ENCODE data around the gene GDI1.

Gene GDI1

DNA sequence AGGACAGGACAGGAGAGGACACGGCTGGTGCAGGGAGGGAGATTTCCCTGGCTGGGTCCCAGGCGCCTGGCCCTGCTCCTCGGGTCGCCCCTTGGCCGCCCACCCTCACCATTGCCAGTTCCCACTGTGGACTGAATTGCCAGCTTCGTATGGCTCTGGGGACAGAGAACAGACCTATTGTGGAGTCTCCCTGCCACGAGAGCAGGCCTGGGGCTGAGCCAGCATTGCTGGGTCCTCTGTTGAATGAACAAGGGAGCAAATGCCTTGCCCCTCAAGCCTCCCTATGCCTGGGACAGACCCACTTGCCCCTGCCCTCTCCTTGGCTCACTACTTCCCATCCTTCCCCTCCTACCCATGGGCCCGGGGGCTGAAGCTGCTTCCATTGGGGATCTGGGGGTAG is 25.4 kb downstream of the GDI1 start:
- DNase-seq = no peak
- no peak for ATAC-seq

DNA sequence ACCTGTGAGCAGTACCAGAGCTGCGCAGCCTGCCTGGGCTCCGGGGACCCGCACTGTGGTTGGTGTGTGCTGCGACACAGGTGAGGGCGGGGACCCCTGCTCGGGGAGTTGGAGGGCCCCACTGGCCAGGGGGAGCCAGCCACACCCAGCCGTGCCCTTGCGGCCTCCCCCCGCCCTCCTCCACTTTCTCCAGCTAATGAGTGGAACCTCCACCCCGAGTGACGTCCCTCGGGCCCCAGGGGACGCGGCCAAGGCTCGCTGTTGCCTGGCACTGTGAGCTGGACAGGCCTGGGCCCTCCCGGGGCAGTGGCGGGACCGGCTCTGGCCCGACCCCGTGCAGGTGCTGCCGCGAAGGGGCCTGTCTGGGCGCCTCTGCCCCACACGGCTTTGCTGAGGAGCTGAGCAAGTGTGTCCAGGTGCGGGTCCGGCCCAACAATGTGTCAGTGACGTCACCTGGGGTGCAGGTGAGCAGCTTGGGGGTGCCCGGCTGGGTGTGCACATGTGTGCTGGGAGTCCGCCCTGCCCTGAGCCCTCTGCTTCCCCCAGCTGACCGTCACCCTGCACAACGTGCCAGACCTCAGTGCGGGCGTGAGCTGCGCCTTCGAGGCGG is 26.8 kb downstream of the GDI1 start:
- ATAC-seq = no peak

DNA sequence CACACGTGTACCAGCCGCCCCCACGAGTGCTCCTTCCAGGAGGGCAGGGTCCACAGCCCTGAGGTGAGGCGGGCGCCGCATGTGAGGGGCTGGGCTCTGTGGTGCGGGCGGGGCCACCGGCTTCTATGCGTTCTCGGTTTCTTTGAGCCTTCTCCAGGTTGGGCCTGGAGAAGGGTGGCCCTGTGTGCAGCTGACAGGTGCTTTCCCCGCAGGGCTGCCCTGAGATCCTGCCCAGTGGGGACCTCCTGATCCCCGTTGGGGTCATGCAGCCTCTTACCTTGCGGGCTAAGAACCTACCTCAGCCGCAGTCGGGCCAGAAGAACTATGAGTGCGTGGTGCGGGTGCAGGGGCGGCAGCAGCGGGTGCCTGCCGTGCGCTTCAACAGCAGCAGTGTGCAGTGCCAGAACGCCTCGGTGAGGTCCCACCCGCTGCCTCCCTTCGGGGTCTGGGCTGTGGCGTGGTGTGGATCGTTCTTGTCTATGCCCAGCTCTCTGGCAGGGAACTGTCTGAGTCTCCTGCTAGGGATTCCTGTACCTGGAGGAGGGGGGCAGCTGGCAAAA is 27.9 kb downstream of the GDI1 start:
- DNase-seq = no peak
- no peak for ATAC-seq

More for the DNA sequence above, 26.8 kb downstream of the GDI1 start:
- DNase-seq = no peak

- ATAC-seq = no peak
Measured at GRCh38 chrX:154465601-154466000, 28.6 kb downstream of the GDI1 start.

GRCh38 chrX:154466036-154466435 is 29.1 kb downstream of the GDI1 start:
- ATAC-seq = no peak
- no peak for DNase-seq

More at GRCh38 chrX:154465601-154466000, 28.6 kb downstream of the GDI1 start:
- no peak for DNase-seq

- no peak for DNase-seq
- no peak for ATAC-seq
Measured at GRCh38 chrX:154466907-154467306, 30.0 kb downstream of the GDI1 start.

- no peak for ATAC-seq
- DNase-seq = no peak
Measured at GRCh38 chrX:154467556-154467955, 30.6 kb downstream of the GDI1 start.

DNA sequence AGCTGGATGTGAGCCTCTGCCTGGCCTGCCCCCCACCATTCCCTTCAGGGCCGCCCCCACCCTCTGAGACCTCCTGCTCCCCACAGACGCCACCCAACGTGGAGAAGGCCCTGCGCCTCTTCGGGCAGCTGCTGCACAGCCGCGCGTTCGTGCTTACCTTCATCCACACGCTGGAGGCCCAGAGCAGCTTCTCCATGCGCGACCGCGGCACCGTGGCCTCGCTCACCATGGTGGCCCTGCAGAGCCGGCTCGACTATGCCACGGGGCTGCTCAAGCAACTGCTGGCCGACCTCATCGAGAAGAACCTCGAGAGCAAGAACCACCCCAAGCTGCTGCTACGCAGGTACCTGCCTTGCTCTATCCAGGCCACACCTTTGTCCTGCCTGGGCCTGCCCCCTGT is 31.3 kb downstream of the GDI1 start:
- ATAC-seq (no peak), DNase-seq (no peak)

- DNase-seq (no peak), ATAC-seq (no peak)
Measured at GRCh38 chrX:154469114-154469513, 32.2 kb downstream of the GDI1 start.

- DNase-seq = no peak
- ATAC-seq = no peak
Measured at GRCh38 chrX:154469880-154470279, 32.9 kb downstream of the GDI1 start.

DNA sequence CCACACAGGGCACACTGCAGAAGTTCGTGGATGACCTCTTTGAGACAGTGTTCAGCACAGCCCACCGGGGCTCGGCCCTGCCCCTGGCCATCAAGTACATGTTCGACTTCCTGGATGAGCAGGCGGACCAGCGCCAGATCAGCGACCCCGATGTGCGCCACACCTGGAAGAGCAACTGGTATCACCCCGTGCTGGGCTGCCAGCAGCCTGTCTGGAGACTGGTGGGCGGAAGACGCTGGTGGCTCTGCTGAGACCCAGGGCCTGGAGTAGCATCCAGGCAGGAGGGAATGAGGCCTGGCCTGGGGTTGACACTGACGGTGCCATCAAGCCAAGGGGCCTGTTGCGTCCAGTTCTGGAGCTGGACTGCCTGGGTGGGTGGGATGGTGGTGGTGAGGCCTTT is 33.5 kb downstream of the GDI1 start:
- DNase-seq (no peak), ATAC-seq (no peak)

GRCh38 chrX:154470914-154471568 is 34.1 kb downstream of the GDI1 start:
- ATAC-seq (no peak), DNase-seq (no peak)

DNA sequence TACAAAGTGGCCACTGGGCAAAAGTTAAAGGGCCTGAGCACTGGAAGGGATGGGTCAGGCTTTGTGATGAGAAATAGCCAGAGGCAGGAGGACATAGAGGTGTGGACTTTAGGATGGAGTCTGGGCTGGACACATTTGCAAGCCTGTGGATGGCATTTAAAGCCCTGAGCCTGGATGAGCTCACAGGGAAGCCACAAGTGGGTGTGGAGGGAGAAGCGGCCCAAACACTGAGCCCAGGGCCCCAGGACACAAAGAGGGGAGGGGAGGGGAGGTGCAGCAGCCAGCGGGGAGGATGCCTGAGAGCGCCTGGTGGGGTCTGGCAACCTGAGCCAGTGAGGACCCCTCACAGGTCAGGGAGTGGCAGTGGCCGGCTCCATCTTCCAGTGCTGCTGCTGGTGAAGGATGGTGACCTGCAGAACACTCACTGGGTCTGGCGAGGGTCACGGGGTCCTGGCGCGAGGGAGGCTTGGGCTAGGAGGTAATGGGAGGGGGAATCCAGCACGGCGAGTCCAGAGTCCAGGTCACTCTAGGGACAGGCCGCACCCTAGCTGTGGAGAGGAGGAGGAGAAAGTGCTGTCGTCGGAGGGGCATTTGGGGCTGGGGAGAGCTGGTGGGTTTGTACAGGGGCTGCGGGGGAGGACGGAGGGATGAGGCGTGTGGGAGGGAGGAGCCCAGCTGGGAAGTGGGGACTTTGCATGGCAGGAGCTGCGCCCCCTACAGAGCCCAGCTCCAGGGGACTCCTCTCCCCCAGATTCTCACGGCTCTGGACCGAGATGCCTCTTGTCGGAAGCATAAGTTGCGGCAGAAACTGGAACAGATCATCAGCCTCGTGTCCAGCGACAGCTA is 35.1 kb downstream of the GDI1 start:
- ATAC-seq (no peak), DNase-seq (no peak)

DNA sequence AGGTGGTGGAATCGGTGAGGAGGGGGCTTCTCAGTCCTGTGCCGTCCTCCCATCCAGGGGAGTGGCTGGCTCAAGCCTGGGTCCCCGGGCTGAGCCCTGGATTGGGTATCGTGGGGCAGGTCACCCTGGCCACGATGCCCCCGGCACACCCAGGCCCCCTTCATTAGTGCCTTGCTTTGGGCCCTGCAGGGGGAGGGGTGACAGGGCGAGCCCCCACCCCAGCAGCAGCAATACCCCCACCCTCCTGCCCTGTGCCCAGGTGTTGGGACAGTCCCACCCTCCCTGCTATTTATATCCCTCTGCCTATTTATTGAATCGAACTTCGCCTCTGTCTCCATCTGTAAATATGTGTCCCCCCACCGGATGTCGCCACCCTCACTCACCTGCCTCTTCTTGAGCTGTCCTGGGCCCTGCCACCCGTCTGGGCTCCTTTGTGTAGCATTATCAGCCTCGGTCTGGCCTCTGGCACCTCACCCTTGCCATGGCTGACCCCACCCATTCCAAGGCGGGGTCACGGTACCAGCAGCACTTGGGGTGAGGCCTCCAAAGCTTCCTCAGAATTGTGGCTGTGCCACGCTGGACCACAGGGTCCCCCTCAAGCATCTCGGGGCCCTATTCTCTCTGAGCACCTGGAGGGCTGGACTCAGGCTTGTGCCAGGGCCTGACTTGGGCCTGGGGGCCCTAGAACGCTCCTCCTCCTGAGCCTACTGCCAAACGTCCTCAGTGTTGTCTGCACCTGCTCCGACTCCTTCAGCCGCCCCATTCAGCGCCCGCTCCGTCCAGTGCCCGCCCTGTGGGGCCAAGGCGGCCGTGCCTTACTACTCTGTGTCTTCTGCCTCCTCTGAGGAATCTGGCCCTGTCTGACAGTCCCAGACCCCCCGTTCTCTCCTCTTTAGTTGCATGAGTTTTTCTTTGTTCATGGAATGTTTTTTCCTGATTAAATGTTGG is 36.0 kb downstream of the GDI1 start:
- ATAC-seq = peak; percentile 16
- no peak for DNase-seq

- DNase-seq (no peak), ATAC-seq (no peak)
Measured at GRCh38 chrX:154473683-154474082, 36.7 kb downstream of the GDI1 start.

- no peak for DNase-seq
- no peak for ATAC-seq
Measured at GRCh38 chrX:154476821-154477220, 39.9 kb downstream of the GDI1 start.

GRCh38 chrX:154477891-154478477 is 41.0 kb downstream of the GDI1 start:
- DNase-seq (no peak), ATAC-seq (no peak)

GRCh38 chrX:154478728-154479622 is 42.0 kb downstream of the GDI1 start, which contains the start of gene LAGE3:
TSS of gene LAGE3 (minus strand) at chrX:154479281. CDS start at chrX:154478915, 366 bp downstream.
- DNase-seq (peak; percentile 95), ATAC-seq (peak; percentile 95)

DNA sequence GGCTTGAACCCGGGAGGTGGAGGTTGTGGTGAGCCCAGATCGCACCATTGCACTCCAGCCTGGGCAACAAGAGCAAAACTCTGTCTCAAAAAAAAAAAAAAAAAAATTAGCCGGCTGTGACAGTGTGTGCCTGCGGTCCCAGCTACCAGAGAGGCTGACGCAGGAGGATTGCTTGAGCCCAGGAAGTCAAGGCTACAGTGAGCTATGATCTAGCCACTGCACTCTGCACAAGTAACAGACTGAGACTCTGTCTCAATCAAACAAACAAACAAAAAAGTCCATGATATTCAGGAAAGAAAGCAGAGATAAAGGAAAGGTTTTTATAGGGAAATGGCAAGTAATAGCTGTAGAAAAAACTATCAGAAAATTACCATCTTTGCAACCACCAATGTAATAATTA is 44.2 kb downstream of the GDI1 start:
- no peak for DNase-seq
- no peak for ATAC-seq

DNA sequence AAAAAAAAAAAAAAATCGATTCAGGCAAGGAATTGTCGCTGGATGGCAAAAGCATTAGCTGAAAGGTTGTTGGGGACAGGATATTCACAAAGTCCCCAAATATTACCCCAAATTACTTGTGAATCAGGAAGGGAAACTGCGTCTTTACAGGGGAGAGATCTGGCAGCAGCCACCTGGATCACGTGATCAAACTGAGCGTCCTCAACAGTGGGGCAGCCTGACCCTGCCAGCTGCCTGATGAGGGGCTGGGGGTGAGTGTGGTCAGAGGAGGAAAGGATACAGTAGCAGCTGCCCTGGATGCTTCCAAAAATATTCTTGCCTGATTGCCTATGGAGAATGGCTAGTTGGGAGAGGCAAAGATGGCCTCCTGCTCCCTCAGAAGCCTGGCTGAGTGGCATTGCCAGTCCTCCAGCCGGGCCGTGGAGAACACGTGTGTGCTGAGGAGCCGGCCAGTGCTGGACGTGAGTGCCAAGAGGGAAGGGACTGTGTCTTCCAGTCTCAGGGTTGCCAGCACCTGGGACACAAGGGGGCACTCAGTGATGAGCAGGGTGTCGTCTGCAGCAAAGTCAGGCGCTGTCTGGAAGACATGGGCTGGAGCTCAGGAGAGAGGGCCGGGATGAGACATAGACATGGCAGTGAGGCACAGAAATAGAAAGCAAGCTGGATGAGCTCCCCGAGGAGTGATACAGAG is 45.1 kb downstream of the GDI1 start:
- ATAC-seq = no peak

More for the DNA sequence above, 45.1 kb downstream of the GDI1 start:
- no peak for DNase-seq
